HG02885 (cell line): ENCODE results near the gene ALB.

ENCODE experiments used
- ATAC-seq: cut with Tn5 transposase; IDR thresholded peaks from one replicate; pipeline ENCODE4 v1.9.1; 2021; ENCODE audit warnings: mild to moderate bottlenecking; ENCODE audit not compliant: unreplicated experiment, poor library complexity

The ALB gene

DNA sequence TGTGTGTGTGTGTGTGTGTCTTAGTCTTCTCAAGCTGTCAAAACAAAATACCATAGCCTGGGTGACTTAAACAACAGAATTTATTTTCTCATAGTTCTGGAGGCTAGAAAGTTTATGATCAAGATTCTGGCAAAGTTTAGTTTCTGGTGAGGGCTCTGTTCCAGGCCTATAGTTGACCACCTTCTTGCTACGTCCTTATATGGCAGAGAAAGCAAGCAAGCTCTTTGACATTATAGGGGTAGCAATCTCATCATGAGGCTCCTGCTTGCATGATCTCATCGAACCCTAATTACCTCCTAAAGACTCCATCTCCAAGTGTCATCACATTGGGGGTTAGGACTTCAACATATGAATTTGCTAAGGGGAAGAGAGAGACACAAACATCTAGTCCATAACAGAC is 25.0 kb downstream of the ALB start:
- no peak for ATAC-seq

DNA sequence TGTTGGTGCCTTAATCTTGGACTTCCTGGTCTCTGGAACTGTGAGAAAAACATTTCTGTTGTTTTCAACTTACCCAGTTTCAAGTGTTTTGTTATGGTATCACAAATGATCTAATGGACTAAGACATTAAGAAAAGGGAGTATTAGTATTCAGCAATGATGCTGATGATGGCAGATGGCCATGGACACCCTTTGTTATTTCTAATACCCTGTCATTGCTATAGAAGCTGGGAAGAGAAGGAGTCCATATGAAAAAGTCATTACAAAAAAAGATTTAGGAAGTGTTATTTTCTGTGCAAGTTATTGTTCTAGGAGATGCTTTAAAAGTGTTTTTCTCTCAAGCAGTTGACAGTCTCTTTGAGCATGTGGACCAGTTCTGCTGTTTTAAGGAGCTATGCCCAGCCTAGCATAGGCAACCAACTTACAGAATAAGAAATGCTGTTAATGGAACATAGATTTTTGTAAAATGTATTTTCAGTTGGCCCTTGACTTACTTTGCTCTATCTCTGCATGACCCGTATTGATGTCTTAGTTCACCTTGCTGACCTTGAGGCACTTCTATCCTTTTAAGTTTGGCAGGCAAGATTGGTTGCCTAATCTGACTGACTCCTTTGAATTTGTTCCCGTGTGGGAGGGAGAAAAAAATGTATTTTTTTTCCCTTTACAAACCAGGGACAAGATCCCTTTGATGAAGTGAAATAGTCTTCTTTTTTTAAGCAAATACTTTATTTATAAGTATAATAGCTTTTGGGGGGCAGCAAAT is 25.9 kb downstream of the ALB start:
- no peak for ATAC-seq

DNA sequence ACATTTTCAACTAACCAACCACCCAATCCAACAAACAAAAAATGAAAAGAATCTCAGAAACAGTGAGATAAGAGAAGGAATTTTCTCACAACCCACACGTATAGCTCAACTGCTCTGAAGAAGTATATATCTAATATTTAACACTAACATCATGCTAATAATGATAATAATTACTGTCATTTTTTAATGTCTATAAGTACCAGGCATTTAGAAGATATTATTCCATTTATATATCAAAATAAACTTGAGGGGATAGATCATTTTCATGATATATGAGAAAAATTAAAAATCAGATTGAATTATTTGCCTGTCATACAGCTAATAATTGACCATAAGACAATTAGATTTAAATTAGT is 27.7 kb downstream of the ALB start:
- no peak for ATAC-seq

DNA sequence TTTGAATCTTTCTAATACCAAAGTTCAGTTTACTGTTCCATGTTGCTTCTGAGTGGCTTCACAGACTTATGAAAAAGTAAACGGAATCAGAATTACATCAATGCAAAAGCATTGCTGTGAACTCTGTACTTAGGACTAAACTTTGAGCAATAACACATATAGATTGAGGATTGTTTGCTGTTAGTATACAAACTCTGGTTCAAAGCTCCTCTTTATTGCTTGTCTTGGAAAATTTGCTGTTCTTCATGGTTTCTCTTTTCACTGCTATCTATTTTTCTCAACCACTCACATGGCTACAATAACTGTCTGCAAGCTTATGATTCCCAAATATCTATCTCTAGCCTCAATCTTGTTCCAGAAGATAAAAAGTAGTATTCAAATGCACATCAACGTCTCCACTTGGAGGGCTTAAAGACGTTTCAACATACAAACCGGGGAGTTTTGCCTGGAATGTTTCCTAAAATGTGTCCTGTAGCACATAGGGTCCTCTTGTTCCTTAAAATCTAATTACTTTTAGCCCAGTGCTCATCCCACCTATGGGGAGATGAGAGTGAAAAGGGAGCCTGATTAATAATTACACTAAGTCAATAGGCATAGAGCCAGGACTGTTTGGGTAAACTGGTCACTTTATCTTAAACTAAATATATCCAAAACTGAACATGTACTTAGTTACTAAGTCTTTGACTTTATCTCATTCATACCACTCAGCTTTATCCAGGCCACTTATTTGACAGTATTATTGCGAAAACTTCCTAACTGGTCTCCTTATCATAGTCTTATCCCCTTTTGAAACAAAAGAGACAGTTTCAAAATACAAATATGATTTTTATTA is 28.3 kb downstream of the ALB start:
- ATAC-seq, result no peak

DNA sequence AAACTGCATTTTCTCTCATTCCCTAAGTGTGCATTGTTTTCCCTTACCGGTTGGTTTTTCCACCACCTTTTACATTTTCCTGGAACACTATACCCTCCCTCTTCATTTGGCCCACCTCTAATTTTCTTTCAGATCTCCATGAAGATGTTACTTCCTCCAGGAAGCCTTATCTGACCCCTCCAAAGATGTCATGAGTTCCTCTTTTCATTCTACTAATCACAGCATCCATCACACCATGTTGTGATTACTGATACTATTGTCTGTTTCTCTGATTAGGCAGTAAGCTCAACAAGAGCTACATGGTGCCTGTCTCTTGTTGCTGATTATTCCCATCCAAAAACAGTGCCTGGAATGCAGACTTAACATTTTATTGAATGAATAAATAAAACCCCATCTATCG is 29.1 kb downstream of the ALB start:
- no peak for ATAC-seq

DNA sequence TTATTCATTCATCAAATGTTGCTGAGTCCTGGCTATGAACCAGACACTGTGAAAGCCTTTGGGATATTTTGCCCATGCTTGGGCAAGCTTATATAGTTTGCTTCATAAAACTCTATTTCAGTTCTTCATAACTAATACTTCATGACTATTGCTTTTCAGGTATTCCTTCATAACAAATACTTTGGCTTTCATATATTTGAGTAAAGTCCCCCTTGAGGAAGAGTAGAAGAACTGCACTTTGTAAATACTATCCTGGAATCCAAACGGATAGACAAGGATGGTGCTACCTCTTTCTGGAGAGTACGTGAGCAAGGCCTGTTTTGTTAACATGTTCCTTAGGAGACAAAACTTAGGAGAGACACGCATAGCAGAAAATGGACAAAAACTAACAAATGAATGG is 30.2 kb downstream of the ALB start:
- peak; percentile 83 for ATAC-seq

DNA sequence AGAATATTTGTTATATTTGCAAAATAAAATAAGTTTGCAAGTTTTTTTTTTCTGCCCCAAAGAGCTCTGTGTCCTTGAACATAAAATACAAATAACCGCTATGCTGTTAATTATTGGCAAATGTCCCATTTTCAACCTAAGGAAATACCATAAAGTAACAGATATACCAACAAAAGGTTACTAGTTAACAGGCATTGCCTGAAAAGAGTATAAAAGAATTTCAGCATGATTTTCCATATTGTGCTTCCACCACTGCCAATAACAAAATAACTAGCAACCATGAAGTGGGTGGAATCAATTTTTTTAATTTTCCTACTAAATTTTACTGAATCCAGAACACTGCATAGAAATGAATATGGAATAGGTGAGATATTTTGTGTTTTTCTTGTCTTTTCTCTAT is 31.9 kb downstream of the ALB start, which contains the start of gene AFP:
Gene AFP, plus strand, starts transcription at position 238 of the 400 bp plus-strand sequence. Its CDS starts 42 bp downstream, at position 280.
- ATAC-seq, result no peak

DNA sequence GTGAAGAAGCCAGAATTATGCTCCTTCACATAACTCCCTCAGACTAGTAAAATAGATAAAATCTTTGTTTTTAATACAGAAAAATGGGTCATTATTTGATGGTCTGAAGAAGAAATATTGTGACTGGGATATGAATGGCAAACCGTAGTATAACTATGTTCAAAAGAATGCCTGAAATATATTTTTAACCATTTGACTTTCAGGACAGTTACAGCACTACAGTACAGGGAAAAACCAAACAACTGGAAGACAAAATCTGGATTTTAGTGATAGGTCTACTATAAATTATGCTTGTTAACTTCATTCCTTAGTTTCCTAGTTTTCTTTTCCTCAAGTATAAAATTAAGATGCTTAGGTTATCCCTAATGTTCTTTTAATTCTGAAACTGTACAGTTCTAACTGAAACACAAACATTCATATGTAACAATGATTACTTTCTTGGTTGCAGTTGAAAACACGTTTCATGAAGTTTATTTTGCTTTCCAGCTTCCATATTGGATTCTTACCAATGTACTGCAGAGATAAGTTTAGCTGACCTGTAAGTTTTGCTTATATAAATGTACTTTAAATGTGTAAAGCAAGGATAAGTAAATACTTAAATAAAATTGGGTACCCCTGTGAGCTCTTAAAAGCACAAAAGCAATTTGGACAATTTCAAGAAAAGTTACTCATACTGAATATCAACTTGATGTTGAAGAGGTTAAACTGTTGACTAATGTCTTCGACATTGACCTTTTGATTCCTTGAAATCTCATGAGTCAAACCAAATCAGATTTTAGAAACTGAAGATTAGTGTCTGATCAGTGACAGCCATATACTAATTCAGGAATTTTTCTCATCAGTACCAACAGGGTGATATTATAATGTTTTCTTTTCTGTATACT is 32.8 kb downstream of the ALB start:
- no peak for ATAC-seq

DNA sequence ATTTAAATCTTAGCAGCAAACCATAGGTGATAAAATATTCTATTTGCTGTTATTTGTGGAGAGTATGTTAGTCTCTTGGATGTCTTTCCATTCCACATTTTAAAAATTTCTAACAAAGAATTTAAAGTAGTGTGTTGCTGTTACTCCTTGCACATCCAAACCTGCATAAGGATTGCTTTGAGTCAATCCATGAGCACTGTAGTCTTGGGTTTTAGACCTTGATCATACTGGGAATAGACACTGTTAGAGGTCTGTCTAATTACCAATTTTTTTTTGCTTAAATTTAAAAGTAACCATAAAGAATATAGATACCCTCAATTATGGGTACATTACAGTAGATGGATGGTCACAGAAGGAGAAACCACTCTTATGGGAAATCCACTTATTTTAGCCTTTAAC is 33.5 kb downstream of the ALB start:
- ATAC-seq, result no peak

DNA sequence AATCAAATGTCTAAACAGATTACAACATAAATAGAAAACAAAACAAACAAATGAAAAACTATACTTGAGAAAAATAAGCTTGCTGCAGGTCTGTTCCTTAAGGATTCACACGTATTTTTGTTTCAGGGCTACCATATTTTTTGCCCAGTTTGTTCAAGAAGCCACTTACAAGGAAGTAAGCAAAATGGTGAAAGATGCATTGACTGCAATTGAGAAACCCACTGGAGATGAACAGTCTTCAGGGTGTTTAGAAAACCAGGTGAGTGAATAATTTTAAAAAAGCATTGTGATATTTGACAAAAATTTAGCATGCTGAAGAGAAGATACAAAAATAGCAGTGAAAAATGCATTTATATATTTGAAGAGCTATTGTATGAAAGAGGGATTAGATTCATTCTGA is 34.0 kb downstream of the ALB start:
- ATAC-seq, result no peak

DNA sequence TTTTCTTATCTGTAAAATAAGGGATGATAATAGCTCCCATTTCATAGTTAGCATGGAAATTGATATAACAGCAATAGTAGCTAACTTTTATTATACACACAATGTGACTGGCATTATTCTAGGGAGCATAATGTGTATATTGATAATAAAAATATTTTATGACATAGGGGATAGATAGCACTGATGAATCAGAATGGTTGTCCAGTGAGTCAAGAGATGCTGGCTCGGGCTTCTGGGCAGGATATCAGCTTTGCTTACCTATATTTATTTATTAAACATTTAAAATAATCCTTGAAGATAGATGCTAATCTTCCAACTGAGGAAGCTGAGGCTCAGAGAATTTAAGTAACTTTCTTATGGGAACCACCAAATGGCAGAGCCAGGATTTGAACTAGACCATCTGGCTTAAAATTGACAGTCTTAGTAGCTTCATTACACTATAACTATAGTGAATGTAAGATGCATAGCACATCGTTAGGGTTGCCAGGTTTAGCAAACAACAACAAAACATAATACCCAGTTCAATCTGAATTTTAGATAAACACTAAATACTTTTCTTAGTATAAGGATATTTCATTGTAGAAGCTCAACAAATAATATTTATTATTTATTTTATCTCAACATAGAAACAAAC is 34.6 kb downstream of the ALB start:
- no peak for ATAC-seq

DNA sequence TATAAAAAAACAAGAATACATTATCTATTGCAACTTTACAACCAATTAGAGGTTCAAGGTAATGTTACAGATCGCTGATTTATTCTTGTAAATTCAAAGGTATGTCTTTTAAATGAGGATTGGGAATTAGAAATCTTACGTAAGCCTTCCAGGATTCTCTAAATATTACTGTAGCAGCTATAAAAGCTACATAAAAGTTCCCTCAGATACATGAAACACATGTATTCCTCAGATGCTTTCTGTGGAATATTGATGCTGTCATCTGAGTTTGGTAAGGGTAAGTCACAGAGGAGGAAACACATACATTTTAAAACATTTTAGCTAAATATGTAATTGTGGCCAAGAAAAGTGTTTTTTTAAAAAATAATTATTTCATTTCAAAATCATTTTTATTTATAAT is 35.4 kb downstream of the ALB start:
- ATAC-seq, result no peak

DNA sequence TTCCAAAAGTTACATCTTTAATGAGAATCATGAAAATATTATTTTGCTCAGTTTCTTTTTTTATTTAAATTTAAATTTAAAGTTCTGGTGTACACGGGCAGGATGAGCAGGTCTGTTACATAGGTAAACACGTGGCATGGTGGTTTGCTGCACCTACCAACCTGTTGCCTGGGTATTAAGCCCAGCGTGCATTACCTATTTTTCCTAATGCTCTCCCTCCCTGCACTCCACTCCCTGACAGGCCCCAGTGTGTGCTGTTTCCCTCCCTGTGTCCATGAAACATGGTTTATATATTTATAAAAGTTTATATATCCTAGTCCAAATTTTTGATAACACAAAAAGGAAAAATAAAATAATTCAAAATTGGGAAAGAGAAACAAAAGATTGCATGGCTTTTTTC is 35.9 kb downstream of the ALB start:
- ATAC-seq, result no peak

DNA sequence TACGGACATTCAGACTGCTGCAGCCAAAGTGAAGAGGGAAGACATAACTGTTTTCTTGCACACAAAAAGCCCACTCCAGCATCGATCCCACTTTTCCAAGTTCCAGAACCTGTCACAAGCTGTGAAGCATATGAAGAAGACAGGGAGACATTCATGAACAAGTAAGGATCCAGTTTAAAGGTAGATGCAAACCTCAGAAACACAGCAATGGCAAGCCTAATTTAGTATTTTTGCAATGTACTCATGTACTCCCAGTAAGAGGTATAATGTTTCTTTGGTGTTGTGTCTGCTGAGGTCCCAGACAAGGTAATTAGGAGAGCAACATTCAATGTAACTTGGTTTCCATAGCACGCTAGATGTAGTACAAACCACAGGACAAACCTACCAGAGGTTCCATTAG is 36.6 kb downstream of the ALB start:
- ATAC-seq, result no peak

DNA sequence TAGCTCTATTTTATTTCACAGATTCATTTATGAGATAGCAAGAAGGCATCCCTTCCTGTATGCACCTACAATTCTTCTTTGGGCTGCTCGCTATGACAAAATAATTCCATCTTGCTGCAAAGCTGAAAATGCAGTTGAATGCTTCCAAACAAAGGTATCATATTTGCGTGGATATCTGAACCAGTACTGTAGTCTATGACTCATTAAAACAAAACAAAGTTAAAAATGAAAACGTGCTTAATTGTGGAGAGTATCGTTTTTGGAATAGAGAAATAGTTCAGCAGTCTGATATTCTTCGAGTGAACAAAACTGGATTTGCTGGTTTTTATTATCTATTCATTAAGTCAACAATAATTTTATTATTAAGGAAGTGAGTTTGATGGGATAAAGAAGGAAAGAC is 38.2 kb downstream of the ALB start:
- ATAC-seq, result no peak

DNA sequence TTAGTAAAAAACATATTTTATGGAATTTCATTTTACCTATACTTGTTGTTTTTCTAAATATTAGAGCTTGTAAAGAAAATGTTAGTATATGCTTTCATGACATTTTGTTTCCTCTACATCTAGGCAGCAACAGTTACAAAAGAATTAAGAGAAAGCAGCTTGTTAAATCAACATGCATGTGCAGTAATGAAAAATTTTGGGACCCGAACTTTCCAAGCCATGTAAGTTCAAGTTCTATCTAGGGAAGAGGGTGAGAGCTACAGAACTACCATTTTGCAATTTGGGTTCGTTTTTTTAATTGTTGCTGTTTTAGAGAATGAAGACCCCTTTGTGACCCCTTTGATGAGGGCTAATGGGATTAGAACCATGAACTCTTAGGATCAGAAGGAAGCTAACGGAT is 39.1 kb downstream of the ALB start:
- ATAC-seq, result no peak

DNA sequence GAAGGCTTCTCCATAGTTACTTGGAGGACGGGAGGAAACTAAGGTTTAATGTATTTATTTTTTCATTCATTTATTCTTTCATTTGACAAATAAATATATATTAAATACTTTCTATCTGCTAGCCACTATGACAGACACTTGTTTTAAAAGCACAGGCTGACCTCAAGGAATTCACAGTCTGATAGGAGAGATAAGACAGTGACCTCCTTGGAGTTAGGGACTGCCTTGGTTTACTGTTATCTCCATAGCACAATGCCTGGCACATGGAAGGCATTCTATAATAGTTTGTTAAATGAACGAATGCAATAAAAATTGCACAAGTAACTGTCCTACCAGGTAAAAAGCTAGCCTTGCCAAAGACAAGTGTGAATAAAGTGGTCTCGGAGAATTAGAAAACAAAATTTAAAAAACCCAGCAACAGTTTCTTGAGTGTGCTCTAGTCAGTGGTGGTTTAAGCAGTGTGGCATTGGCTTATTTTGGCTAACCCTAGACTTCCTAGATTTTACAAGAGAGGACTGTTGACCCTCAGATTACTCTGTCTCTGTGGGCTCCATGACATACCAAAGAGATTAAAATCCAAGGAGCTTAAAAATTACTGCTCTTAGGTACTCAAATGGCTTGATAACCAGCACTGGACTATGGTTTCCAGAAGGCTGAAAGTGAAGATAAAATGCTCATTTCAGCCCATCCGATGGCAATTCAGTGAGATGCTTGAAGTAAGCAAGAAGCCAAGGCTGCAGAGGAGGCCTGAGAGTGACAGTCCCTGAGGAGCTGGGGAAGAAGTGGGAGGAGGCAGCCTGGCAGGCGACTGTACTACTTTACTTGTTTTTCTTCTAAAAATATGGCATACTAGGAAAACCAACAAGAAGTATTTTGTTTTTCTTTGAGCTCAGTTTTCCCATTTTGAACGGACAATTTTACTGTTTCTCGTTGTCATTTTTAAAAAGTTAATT is 41.6 kb downstream of the ALB start:
- no peak for ATAC-seq

DNA sequence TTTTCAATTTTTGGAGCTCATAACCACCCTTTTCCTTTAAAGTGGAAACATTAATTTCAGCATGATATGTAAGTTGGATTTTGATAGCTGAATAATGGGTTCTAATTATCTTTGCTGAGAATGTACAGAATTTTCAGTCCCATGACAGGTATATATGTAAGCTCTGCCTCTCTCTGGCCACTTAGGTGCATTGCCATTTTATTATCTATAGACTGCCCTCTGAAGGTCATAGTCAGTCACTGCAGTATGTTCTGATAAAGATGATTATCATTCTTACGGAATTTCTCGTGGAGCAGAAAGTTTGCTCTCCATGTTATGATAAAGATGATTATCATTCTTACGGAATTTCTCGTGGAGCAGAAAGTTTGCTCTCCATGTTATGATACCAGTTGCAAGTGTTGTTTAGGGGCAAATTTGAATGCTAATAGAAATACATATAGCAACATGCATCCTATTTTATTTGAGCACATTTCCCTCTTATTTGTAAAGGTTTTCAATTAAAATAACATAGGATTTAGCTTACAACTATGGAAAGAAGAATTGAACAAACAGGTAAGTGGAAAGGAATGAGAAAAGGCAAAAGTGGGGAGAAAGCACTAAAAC is 42.4 kb downstream of the ALB start:
- ATAC-seq, result peak; percentile 100

DNA sequence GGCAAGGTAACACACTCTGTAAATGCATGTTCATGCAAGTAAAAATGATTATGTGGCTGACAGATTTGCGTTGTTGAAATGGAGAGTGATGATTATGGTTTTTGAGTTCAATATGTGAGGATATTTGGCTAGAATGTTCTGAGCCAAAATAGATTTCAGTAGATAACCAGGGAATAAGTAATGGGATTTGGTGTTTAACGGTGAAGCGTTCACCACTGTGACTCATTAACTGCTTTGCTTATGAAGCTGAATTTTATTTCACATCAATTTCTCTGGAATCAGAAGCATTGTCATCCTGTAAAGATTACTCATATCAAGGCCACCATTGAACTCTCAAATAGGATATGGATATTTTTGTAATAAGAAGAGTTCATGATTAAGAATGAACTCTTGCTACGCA is 43.6 kb downstream of the ALB start:
- ATAC-seq, result no peak
